GM18499 (cell line): Measurements from ENCODE around the gene ARHGAP42.
"Not testable (repeated sequence)": the region's sequence is repeated elsewhere in the genome, so short reads cannot be mapped to it uniquely, and the experiment has no call there.

Source experiments
- ATAC-seq: cut with Tn5 transposase; IDR thresholded peaks from one replicate; pipeline ENCODE4 v1.9.1; 2021; ENCODE audit warnings: moderate number of reproducible peaks; ENCODE audit not compliant: insufficient read depth, unreplicated experiment

The ARHGAP42 gene

DNA sequence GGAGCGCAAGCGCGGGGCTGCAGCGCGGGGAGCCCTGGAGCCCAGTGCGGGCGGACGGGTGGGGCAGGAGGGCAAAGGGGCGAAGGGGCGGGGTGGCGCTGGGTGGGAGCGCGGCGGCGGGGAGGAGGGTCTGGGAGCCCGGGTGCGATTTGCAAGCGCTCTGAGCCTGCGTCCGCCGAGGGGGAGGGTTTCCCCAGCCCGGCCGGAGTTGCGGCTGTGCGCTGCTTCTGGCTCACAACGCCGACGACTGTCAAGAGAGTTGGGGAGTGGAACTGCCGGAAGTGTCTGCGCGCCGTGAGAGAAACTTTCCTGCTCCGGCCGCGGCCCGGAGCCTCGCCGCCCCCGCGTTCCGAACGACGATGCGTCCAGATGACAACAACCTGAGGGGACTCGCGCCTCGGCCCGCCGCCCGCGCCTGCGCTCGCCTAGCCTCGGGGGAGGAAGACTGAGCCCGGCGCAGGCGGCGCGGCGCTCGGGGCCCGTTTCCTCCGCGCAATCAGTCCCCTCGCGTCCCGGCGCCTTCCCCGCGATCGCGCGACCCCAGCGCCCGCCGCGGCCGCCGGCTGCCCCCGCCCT lies at the start of gene ARHGAP42:
TSS of gene ARHGAP42 (plus strand) at position 235 of the 576 bp plus-strand sequence. CDS start 391 bp downstream, outside the sequence.
- peak; percentile 40 for ATAC-seq

DNA sequence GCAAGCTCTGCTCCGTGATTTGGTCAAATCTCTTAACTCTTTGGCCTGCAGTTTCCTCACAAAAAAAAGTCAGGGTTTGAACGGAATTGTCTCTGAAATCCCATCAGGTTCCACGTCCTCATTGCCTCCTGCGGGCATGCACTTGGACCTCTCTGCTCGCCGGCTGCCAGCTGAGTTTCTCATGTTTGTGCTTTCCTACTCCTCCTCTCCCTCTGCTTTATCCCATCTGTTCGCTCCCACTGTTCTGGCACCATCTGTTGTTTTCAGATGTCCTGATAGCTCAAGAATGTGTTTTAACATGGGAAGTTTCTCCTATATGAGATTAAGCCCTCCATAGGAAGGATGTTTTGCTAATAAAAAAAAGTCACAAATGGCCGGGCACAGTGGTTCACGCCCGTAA lies 49.4 kb upstream of the ARHGAP42 start:
- ATAC-seq: no peak

GRCh38 chr11:100638648-100639047 lies 48.4 kb upstream of the ARHGAP42 start:
- no peak for ATAC-seq

GRCh38 chr11:100639140-100639539 lies 47.9 kb upstream of the ARHGAP42 start:
- no peak for ATAC-seq

- ATAC-seq: no peak
These were observed 47.0 kb upstream of the ARHGAP42 start for GRCh38 chr11:100640071-100640470.

DNA sequence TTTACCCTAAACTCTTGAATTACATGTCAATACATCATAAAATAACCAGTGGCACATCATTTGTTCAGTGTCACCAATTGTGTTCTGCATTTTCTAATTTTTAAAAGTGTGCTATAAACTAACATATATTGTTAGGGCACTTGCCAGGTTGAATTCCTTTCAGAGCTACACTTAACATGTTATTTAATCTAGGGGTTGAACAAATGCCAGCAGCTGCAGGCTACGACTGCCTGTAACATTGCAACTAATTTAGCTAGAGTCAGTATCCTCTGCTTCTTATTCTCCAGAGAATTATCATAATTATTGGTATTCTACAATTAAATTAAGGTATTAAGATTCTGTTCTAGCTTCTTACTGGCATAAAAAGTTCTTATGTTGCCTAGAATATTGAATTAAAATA lies 46.4 kb upstream of the ARHGAP42 start:
- ATAC-seq: no peak

GRCh38 chr11:100641456-100641855 lies 45.6 kb upstream of the ARHGAP42 start:
- ATAC-seq: no peak

DNA sequence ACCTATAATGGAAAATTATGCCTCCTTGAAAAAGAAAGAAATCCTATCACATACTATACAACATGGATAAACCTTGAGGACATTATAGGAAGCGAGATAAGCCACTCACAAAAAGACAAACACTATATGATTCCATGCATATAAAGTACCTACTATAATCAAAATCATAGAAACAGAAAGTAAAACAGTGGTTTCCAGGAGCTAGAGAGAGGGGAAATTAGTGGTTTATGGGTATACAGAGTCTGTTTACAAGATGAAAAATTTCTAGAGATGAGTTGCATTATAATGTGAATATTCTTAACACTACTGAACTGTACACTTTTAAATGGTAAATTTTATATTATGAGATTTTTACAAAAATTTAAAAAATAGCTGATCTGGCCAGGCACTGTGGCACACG lies 40.5 kb upstream of the ARHGAP42 start:
- no peak for ATAC-seq

- no peak for ATAC-seq
These were observed 39.2 kb upstream of the ARHGAP42 start for GRCh38 chr11:100647861-100648260.

DNA sequence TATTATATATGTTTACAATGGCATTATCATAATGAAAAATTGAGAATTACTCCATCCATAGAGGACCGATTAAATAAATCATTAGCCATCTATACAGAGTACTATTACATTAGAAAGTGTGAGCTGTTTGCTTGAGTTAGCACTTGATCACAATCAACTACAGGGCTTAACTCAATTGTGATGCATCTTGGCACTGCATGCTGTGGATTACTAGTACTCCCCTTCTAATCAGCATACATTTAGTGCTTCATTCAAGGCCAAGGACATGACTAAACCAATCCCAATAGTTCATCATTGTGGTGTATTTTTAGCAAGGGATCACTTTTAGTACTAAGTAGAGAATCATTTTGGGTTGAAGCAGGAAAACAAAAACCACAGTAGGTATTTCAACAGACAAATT lies 23.5 kb upstream of the ARHGAP42 start:
- ATAC-seq: no peak

GRCh38 chr11:100663996-100664395 lies 23.1 kb upstream of the ARHGAP42 start:
- ATAC-seq: no peak

- ATAC-seq: not testable (repeated sequence)
These were observed 20.3 kb upstream of the ARHGAP42 start for GRCh38 chr11:100666816-100667215.

GRCh38 chr11:100667449-100667848 lies 19.6 kb upstream of the ARHGAP42 start:
- no peak for ATAC-seq

DNA sequence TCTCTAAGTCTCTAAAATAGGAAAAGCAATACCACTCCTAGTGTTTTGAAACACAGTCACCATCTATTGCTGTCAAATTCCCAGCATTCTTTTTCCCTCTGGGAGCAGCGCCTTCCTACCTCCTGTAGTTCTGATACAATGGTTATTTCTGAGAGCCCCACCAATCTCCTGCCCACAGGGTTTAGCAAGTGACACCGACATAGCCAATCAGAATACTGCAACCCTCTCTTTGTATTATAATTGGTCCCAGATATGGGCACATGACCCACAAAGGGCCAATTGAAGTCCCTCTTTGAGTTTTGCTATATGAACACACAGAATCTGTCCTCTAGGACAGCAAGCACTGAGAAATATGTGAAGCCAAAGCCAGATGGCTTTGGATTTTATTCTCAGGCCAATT lies 16.9 kb upstream of the ARHGAP42 start:
- no peak for ATAC-seq

DNA sequence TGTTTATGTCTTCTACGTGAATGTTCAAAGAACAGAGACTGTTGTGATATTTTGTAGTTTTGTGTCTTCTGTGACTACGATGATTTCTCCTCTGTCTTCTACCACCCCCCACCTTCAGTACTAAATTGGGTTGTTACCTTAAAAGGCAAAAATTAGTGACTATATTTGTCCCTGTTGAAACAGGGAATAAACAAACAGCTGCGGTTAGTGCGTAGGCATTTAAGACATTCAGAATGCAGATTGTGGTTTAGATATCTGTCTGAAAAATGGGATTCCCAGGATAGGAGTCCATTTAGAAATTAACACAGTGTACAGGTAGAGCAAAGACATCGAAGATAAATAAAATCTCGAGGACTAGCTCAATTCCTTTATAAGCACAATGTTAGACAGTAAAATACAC lies 15.6 kb upstream of the ARHGAP42 start:
- no peak for ATAC-seq

GRCh38 chr11:100672498-100673033 lies 14.5 kb upstream of the ARHGAP42 start:
- no peak for ATAC-seq

- ATAC-seq: no peak
These were observed 14.0 kb upstream of the ARHGAP42 start for GRCh38 chr11:100673063-100673462.

GRCh38 chr11:100674212-100674611 lies 12.9 kb upstream of the ARHGAP42 start:
- no peak for ATAC-seq

- ATAC-seq: no peak
These were observed 11.9 kb upstream of the ARHGAP42 start for GRCh38 chr11:100675115-100675650.

DNA sequence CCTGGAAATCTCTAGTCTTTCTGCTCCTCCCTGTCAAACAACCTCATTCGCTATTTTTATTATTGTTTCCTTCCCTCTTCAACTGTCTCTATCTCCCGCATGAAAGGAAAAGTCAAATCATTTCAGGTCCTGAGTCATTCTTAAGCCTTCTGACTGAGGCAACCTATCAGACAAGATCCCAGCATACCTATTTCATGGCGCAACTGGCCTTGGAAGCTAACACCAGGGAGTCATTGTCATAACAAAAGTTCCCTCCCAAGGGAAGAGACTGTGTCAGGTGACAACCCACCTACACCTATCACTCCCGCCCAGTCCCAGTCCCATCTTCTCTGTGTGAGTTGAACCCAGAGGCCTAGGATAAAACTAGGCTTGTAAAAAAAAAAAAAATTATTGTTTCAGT lies 10.2 kb upstream of the ARHGAP42 start:
- no peak for ATAC-seq

DNA sequence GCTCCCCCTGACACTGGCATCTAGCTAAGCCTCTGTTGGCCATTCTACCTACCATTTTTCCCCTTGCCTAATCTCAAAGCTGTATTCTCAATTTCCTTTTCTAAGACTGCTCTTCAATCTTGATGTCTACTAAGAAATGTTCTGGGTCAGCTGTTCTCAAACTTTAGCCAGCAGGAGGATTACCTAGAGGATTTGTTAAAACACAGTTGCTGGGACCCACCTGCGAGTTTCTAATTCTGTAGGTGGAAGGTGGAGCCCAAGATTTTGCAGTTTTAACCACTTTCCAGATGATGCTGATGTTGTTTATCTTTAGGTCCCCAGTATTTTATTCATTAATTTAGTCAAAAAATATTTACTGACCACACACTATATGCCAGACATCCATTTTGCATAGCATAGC lies 9.3 kb upstream of the ARHGAP42 start:
- ATAC-seq: no peak

GRCh38 chr11:100680070-100680469 lies 7.0 kb upstream of the ARHGAP42 start:
- ATAC-seq: no peak
